ENCODE measurements around the gene PDZD2.

The PDZD2 gene

DNA sequence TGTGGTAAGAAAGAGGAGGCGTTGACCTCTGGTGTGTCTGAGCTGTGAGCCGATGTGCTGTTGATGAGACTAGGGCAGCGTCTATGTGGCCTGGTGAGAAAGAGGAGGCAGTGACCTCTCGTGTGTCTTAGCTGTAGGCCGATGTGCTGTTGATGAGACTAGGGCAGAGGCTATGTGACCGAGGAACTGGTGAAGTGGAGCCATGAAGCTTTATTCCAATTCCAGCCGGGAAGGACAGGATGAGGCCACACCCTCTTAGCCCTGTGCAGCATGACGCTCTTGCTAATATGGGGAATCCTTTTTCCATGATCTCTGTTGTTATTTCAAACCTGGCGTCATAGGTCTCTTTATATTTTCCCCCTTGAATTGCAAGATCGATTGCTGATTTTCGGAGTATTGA, 362.8 kb downstream of the PDZD2 start:
- Histone ChIP-seq H3K4me1 (ENCODE audit: low read length) (no peaks in the 10 kb centered on the region), H3K9me3 (ENCODE audit: insufficient read depth, low read length) (no peaks in the 10 kb centered on the region), H3K27ac (ENCODE audit: low read length) (no peak overlapping the region), H3K79me2 (ENCODE audit: low read length) (no peaks in the 10 kb centered on the region), H3K27me3 (ENCODE audit: low read depth, low read length) (no peaks in the 10 kb centered on the region), H3K9ac (ENCODE audit: low read length) (no peak overlapping the region), H3K4me3 (ENCODE audit: low read length) (no peak overlapping the region), H4K20me1 (ENCODE audit: insufficient read depth, low read length) (no peaks in the 10 kb centered on the region), H3K4me2 (ENCODE audit: low read length) (no peak overlapping the region), H3K36me3 (replicated peaks; ENCODE audit: low read depth, low read length) (no peaks in the 10 kb centered on the region), H2AFZ (ENCODE audit: low read depth, low read length) (no peak overlapping the region)
- TF ChIP-seq EZH2phosphoT487 (IDR thresholded peaks at IDR 0.05; ENCODE audit: low read depth) = no peak
- TF ChIP-seq, protein P1, sequence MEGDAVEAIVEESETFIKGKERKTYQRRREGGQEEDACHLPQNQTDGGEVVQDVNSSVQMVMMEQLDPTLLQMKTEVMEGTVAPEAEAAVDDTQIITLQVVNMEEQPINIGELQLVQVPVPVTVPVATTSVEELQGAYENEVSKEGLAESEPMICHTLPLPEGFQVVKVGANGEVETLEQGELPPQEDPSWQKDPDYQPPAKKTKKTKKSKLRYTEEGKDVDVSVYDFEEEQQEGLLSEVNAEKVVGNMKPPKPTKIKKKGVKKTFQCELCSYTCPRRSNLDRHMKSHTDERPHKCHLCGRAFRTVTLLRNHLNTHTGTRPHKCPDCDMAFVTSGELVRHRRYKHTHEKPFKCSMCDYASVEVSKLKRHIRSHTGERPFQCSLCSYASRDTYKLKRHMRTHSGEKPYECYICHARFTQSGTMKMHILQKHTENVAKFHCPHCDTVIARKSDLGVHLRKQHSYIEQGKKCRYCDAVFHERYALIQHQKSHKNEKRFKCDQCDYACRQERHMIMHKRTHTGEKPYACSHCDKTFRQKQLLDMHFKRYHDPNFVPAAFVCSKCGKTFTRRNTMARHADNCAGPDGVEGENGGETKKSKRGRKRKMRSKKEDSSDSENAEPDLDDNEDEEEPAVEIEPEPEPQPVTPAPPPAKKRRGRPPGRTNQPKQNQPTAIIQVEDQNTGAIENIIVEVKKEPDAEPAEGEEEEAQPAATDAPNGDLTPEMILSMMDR (IDR thresholded peaks at IDR 0.05; ENCODE audit: low read depth, low read length) = no peak

DNA sequence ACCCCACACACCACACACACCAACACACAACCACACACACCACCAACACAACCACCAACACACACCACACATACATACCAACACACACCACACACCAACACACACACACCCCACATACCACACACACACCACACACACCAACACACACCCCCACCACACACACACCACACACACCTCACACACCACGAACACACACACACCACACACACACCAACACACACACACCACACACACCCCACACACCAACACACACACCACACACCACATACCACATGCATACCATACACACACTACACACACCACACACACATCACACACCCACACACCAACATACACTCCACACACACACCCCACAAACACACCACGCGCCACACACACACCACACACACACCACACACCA, 363.8 kb downstream of the PDZD2 start:
- Histone ChIP-seq H3K4me2 (ENCODE audit: low read length) (no peak overlapping the region), H3K9ac (ENCODE audit: low read length) (no peak overlapping the region), H3K27ac (ENCODE audit: low read length) (no peak overlapping the region), H3K4me1 (ENCODE audit: low read length) (no peaks in the 10 kb centered on the region), H3K36me3 (replicated peaks; ENCODE audit: low read depth, low read length) (no peaks in the 10 kb centered on the region), H4K20me1 (ENCODE audit: insufficient read depth, low read length) (no peaks in the 10 kb centered on the region), H3K27me3 (ENCODE audit: low read depth, low read length) (no peaks in the 10 kb centered on the region), H3K79me2 (ENCODE audit: low read length) (no peaks in the 10 kb centered on the region), H3K4me3 (ENCODE audit: low read length) (no peak overlapping the region), H3K9me3 (ENCODE audit: insufficient read depth, low read length) (no peaks in the 10 kb centered on the region), H2AFZ (ENCODE audit: low read depth, low read length) (no peak overlapping the region)
- TF ChIP-seq, protein P1 (IDR thresholded peaks at IDR 0.05; ENCODE audit: low read depth, low read length) = no peak
- TF ChIP-seq EZH2phosphoT487 (IDR thresholded peaks at IDR 0.05; ENCODE audit: low read depth) = no peak

DNA sequence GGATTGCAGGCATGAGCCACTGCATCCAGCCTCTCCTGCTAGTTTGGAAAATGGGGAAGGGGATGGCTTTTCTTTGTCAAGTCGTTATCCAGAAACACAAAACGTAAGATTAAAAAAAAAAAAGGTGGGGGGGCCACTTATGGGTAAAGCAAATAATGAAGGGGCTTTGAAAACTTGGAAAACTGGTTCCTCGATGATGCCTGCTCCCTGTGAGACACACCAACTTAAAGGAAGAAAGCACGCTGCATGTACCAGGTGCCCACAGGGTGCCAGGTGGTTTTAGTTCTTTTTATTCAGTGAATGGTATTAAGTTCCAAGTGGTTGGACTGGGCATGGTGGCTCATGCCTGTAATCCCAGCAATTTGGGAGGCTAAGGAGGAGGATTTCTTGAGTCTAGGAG, 365.1 kb downstream of the PDZD2 start:
- no peak overlapping the region for H3K4me2 ChIP-seq (ENCODE audit: low read length)
- H3K9ac ChIP-seq (ENCODE audit: low read length) = no peak overlapping the region
- H3K27me3 ChIP-seq (ENCODE audit: low read depth, low read length) = no peaks in the 10 kb centered on the region
- no peak for TF ChIP-seq EZH2phosphoT487 (IDR thresholded peaks at IDR 0.05; ENCODE audit: low read depth)
- no peaks in the 10 kb centered on the region for H4K20me1 ChIP-seq (ENCODE audit: insufficient read depth, low read length)
- H3K9me3 ChIP-seq (ENCODE audit: insufficient read depth, low read length) = no peaks in the 10 kb centered on the region
- no peaks in the 10 kb centered on the region for H3K36me3 ChIP-seq (replicated peaks; ENCODE audit: low read depth, low read length)
- no peak overlapping the region for H3K27ac ChIP-seq (ENCODE audit: low read length)
- H3K4me1 ChIP-seq (ENCODE audit: low read length) = no peaks in the 10 kb centered on the region
- no peak overlapping the region for H3K4me3 ChIP-seq (ENCODE audit: low read length)
- H2AFZ ChIP-seq (ENCODE audit: low read depth, low read length) = no peak overlapping the region
- no peaks in the 10 kb centered on the region for H3K79me2 ChIP-seq (ENCODE audit: low read length)

DNA sequence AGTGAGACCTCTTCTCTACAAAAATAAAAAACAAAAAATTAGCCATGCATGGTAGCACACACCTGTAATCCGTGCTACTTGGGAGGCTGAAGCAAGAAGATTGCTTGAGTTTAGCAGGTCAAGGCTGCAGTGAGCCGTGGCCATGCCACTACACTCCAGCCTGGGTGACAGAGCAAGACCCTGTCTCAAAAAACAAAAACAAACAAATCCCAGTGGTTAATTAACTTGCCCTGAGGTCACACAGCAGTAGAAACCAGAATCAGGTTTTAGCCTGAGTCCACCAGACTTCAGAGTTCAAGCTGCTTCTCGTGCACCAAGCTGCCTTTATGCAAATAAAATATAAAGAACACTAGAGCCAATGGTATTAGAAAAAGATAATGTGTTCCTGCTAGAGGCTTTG, 365.5 kb downstream of the PDZD2 start:
- no peaks in the 10 kb centered on the region for H3K36me3 ChIP-seq (replicated peaks; ENCODE audit: low read depth, low read length)

More for the DNA sequence above, 365.5 kb downstream of the PDZD2 start:
- Histone ChIP-seq H3K9ac (ENCODE audit: low read length) (no peak overlapping the region), H3K4me2 (ENCODE audit: low read length) (no peak overlapping the region), H4K20me1 (ENCODE audit: insufficient read depth, low read length) (no peaks in the 10 kb centered on the region), H3K27me3 (ENCODE audit: low read depth, low read length) (no peaks in the 10 kb centered on the region), H3K27ac (ENCODE audit: low read length) (no peak overlapping the region), H3K4me3 (ENCODE audit: low read length) (no peak overlapping the region), H3K79me2 (ENCODE audit: low read length) (no peaks in the 10 kb centered on the region), H3K9me3 (ENCODE audit: insufficient read depth, low read length) (no peaks in the 10 kb centered on the region), H2AFZ (ENCODE audit: low read depth, low read length) (no peak overlapping the region), H3K4me1 (ENCODE audit: low read length) (no peaks in the 10 kb centered on the region)
- TF ChIP-seq, protein P1 (IDR thresholded peaks at IDR 0.05; ENCODE audit: low read depth, low read length) = no peak
- TF ChIP-seq EZH2phosphoT487 (IDR thresholded peaks at IDR 0.05; ENCODE audit: low read depth) = no peak

All from OCI-LY3 (cell line).